Breast epithelium (tissue), 3 donors: Measurements from ENCODE around the gene LIPG.

ENCODE experiments used
- POLR2A ChIP-seq: fragments of 450-650 bp; IDR thresholded peaks from one replicate; pipeline ENCODE4 v1.6.1; 2016; ENCODE audit warnings: antibody characterized with exemption, mild to moderate bottlenecking, moderate library complexity
- TF ChIP-seq, protein P1 (sequence below), 3 donors: fragments of 450-650 bp; IDR thresholded peaks; one replicate each; pipeline ENCODE4 v1.5.1; 2016 to 2017; ENCODE audit warnings: antibody characterized with exemption in 3 of 3, mild to moderate bottlenecking in 3 of 3, moderate library complexity in 3 of 3

DNA sequence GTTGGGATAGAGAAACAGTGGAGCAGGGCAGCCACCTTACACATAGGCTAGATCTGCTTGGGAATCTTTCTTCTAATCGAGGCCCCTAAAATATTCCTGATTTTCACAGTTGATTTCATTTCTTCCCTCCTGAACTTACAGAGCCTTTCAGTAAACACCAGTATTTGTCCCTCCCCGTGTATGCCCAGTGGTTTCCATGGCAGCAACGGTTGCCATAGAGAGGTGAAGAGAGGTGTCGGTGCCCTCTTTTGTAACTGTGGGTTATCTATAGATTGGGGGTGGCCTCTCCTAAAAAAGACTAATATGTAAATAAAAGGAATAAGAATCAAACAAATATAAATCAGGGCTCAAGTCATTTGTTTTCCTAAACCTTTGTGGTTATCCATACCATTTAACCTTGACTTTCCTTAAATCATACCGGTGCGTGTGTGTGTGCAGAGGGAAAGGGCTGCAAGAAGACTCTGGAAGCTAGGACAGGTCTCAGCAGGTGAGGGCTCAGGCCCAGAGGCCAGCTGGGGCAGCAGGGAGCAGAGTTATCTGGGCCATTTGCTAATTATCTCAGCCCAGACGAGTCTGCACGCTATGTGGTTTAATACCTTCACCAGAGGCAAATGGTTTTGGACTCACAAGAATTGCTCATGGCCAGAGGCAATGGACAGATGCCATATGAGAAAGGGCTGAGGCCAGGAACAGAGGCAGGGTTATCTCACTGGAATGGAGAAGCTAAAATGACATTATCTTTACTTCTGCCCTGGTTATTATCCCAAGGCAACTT, 35.5 kb downstream of the LIPG start:
- TF ChIP-seq, protein P1, sequence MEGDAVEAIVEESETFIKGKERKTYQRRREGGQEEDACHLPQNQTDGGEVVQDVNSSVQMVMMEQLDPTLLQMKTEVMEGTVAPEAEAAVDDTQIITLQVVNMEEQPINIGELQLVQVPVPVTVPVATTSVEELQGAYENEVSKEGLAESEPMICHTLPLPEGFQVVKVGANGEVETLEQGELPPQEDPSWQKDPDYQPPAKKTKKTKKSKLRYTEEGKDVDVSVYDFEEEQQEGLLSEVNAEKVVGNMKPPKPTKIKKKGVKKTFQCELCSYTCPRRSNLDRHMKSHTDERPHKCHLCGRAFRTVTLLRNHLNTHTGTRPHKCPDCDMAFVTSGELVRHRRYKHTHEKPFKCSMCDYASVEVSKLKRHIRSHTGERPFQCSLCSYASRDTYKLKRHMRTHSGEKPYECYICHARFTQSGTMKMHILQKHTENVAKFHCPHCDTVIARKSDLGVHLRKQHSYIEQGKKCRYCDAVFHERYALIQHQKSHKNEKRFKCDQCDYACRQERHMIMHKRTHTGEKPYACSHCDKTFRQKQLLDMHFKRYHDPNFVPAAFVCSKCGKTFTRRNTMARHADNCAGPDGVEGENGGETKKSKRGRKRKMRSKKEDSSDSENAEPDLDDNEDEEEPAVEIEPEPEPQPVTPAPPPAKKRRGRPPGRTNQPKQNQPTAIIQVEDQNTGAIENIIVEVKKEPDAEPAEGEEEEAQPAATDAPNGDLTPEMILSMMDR (IDR thresholded peaks at IDR 0.05) = no peak
- no peak for TF ChIP-seq POLR2A
